ENCODE measurements around the gene YEATS2.
"Not testable (repeated sequence)": the region's sequence is repeated elsewhere in the genome, so short reads cannot be mapped to it uniquely, and the experiment has no call there.

The YEATS2 gene

GRCh38 chr3:183766107-183766506 lies 68.5 kb downstream of the YEATS2 start:
- no peak overlapping the region for H3K27ac ChIP-seq
- TF ChIP-seq ZFX (IDR thresholded peaks at IDR 0.05; ENCODE audit: borderline replicate concordance) (no peak), CTCF (IDR thresholded peaks at IDR 0.05) (no peak)

- H3K27ac ChIP-seq, result no peak overlapping the region
- no peak for TF ChIP-seq ZFX (IDR thresholded peaks at IDR 0.05; ENCODE audit: borderline replicate concordance)
- TF ChIP-seq CTCF (IDR thresholded peaks at IDR 0.05), result peak; percentile 90
Measured at GRCh38 chr3:183766745-183767606, 69.4 kb downstream of the YEATS2 start.

- TF ChIP-seq CTCF (IDR thresholded peaks at IDR 0.05) (no peak), ZFX (IDR thresholded peaks at IDR 0.05; ENCODE audit: borderline replicate concordance) (no peak)
- H3K27ac ChIP-seq, result no peak overlapping the region
Measured at GRCh38 chr3:183768114-183768513, 70.5 kb downstream of the YEATS2 start.

- H3K27ac ChIP-seq, result no peak overlapping the region
- TF ChIP-seq CTCF (IDR thresholded peaks at IDR 0.05), result no peak
- no peak for TF ChIP-seq ZFX (IDR thresholded peaks at IDR 0.05; ENCODE audit: borderline replicate concordance)
Measured at GRCh38 chr3:183769453-183769852, 71.9 kb downstream of the YEATS2 start.

- H3K27ac ChIP-seq, result no peak overlapping the region
- no peak for TF ChIP-seq ZFX (IDR thresholded peaks at IDR 0.05; ENCODE audit: borderline replicate concordance)
- no peak for TF ChIP-seq CTCF (IDR thresholded peaks at IDR 0.05)
Measured at GRCh38 chr3:183774631-183775030, 77.0 kb downstream of the YEATS2 start.

- TF ChIP-seq ZFX (IDR thresholded peaks at IDR 0.05; ENCODE audit: borderline replicate concordance) (no peak), CTCF (IDR thresholded peaks at IDR 0.05) (no peak)
Measured at GRCh38 chr3:183775781-183776180, 78.2 kb downstream of the YEATS2 start.

GRCh38 chr3:183776451-183776850 lies 78.9 kb downstream of the YEATS2 start:
- not testable (repeated sequence) for H3K27ac ChIP-seq

More at GRCh38 chr3:183775781-183776180, 78.2 kb downstream of the YEATS2 start:
- no peak overlapping the region for H3K27ac ChIP-seq

Measured in 22Rv1 (cell line).